Activated T-cell treated with anti-CD3 and anti-CD28 coated beads for 48 hours (primary cell): ENCODE data around the gene LRFN3.
A peak's percentile ranks its signal among the peaks of the same experiment; 100 is the strongest.
"Not testable (repeated sequence)": the region's sequence is repeated elsewhere in the genome, so short reads cannot be mapped to it uniquely, and the experiment has no call there.

Source experiments
- DNase-seq: peaks from one replicate; pipeline ENCODE4 v3.0.0-alpha.2; 2020; ENCODE audit warnings: low read depth

LRFN3 gene

DNA sequence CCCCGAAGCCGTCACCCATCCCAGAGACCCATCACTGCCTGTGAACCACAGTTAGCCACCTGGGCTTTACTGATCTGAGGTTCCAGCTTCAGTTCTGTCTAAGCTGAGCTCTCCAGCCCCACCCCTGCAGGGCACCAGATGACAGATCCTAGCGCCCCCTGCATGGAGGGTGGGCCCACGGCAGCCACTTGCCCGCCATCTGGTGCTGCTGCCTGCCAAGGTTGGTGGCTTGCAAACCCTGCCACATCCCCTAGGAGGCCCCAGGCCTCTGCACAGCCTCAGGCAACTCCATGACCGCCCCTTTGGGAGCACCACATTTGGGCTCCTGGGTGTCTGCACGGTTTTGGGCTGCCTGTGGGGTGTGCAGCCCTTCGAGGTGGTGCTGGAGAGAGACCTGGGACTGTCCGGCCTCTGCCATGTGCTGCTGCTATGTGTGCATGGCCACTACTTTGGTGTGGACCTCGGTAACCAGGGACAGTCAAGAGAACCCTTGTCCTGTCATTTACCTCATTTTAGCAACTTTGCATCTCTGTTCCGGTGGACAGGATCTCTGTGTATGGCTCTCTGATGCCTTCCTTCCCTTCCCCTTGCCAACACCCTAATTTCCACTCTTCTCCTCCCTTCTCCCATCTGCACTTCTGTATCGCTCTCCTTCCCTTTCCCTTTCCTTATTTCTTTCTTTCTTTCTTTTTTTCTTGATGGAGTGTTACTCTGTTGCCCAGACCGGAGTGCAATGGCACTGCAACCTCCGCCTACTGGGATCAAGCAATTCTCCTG lies 41.5 kb downstream of the LRFN3 start:
- peak; percentile 48 for DNase-seq

DNA sequence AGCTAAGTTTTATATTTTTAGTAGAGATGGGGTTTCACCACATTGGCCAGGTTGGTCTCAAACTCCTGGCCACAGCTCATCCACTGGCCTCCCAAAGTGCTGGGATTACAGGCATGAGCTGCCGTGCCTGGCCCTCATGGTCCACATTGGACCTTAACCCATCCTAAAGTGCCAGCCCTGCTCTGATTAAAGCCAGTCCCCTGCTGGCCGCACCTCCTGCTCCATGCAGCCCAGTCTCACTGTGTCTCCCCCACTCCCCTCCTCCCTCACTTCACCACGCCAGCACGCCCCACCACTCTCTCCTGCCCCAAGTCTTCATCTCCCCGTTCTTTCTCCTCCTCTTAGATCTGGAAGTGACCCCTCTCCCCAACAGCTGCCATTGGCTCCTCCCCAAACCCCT lies 42.1 kb downstream of the LRFN3 start:
- DNase-seq, result no peak

DNA sequence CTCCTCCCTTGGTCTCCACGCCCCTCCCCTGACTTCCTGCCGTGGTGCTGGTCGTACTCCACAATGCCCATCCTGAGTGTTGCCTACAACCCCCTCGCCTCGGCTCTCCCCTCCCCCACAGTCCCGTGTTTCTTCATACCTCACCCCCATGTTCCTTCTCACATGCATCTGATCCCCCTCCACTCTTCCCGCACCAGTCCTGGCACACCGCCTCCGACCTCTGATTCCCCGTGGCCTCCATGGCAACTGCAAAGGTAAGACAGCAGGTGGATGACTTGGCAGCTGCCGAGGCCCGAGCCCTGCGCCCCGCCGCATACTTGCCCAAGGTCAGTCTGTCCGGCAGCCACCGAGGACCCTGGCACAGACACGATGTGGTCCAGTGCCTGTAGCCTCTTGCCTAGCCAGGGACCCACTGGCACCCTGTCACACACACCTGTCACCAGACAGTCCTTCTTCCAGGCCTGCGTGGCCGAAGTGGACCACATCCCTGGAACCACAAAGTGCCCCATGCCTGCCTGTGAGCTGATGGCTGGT lies 42.7 kb downstream of the LRFN3 start:
- no peak for DNase-seq

DNA sequence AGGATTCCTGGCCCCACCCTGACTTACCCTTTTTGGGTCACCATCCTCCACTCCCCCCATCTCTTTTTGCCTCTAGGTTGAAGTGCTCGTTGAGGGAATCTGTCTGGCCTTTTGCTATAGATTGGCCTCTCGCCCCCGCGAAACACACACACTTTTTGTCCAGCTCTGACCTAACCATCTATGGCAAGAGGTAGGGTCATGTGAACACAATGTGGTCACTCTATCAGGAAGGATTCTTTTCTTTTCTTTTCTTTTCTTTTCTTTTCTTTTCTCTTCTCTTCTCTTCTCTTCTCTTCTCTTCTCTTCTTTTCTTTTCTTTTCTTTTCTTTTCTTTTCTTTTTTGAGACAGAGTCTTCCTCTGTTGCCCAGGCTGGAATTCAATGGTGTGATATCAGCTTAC lies 44.8 kb downstream of the LRFN3 start:
- DNase-seq, result not testable (repeated sequence)

DNA sequence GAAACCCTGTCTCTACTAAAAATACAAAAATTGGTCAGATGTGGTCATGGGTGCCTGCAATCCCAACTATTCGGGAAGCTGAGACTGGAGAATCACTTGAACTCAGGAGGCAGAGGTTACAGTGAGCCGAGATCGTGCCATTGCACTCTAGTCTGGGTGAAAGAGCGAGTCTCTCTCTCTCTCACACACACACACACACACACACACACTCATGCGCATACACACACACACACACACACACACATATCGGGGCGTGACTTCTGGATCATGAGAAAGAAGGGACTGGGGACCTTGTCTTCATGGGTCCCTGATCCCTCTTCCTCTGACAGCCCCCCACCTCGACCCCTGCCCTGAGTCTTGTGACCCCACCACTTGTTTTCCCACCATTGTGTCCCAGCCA lies 47.0 kb downstream of the LRFN3 start:
- no peak for DNase-seq

DNA sequence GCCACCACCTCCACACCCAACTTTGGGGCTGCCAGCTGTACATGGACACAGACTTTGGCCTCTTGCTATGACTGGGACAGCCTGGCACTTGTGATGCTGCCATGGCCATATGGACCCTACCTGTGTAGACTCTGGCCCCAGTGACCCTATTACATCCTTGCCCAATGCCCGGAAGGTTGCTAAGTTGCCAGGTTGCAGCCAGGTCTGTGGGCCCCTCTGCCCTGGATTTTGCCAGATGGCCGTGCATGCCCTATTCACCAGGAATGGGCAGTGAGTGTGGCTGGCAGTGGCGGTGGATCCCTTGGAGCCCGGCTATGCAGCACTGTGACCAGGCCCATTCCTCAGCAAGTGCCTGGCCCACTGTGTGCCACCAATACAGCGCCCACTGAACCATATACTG lies 49.9 kb downstream of the LRFN3 start:
- no peak for DNase-seq

DNA sequence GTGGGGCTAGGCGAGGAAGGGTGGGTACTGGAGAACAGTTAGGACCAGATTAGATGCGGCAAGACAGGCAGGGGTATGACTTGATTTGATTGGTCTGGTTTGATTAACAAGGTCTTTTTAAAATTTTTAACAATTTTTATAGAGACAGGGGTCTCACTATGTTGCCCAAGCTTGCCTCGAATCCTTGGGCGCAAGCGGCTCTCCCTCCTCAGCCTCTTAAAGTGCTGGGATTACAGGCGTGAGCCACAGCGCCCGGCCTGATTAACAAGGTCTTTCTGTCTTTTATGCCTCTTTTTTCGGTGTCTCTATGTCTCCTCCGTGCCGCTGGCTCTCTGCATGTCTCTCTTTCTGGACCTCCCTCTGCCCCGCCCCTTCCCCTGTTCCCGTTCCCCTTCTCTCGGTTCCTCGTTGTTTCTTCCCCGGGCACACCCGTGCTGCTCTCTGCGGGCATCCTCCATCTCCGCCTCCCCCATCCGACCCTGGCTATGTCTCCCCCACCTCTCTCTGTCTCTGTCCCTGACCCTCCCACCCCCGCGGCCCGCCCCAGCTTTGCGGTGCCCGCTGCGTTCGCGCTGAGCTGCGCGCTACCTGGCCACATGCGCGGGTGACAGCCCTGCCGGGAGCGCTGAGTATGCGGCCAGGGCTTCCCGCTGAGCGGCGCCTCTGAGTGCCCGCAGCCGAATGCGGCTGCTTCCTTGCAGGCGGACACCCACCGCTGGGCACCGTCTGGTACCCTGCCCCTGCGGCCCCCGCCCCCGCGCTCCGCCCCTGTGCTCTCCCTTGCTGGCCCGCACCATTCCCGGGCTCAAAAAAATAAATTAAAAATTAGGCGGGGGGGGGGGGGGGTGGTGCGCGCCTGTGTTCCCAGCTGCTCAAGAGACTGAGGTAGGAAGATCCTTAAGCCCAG lies 50.7 kb downstream of the LRFN3 start:
- peak; percentile 9 for DNase-seq

DNA sequence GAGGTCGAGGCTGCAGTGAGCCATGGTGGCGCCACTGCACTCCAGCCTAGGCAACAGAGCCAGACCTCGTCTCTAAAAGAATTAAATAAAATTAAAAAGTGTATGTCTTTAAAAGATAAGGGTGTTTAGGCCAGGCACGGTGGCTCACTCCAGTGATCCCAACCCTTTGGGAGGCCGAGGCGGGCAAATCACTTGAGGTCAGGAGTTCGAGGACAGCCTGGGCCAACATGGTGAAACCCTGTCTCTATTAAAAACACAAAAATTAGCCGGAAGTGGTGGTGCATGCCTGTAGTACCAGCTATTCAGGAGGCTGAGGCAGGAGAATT lies 51.4 kb downstream of the LRFN3 start:
- DNase-seq, result no peak

DNA sequence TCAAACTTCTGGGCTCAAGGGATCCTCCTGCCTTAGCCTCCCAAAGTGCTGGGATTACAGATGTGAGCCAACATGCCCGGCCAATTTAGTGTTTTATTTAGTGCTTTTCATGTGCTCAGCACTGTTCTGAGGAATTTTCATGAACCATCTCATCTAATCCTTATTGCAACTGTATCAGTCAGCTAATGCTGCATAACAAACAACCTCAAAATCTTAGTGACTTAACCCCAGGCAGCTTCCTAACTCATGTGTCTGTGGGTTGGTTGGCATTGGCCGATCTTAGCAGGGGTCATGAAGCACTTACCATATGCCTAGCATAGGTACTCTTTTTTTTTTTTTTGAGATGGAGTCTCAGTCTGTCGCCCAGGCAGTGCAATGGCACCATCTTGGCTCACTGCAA lies 52.6 kb downstream of the LRFN3 start:
- no peak for DNase-seq

DNA sequence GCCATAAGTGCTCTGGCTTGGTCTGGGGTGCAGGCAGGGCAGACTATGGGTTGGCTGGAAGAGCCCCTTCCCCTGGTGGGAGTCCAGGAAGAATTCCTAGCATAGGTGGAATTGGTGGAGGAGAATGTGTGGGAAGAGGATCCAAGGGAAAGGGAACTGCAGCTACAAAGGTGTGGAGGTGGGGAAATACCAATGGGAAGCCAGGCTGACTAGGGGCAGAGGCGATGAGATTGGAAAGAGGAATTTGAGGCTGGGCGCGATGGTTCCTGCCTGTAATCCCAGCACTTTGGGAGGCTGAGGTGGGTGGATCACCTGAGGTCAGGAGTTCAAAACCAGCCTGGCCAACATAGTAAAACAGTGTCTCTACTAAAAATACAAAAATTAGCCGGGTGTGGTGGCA lies 54.0 kb downstream of the LRFN3 start:
- DNase-seq, result no peak

DNA sequence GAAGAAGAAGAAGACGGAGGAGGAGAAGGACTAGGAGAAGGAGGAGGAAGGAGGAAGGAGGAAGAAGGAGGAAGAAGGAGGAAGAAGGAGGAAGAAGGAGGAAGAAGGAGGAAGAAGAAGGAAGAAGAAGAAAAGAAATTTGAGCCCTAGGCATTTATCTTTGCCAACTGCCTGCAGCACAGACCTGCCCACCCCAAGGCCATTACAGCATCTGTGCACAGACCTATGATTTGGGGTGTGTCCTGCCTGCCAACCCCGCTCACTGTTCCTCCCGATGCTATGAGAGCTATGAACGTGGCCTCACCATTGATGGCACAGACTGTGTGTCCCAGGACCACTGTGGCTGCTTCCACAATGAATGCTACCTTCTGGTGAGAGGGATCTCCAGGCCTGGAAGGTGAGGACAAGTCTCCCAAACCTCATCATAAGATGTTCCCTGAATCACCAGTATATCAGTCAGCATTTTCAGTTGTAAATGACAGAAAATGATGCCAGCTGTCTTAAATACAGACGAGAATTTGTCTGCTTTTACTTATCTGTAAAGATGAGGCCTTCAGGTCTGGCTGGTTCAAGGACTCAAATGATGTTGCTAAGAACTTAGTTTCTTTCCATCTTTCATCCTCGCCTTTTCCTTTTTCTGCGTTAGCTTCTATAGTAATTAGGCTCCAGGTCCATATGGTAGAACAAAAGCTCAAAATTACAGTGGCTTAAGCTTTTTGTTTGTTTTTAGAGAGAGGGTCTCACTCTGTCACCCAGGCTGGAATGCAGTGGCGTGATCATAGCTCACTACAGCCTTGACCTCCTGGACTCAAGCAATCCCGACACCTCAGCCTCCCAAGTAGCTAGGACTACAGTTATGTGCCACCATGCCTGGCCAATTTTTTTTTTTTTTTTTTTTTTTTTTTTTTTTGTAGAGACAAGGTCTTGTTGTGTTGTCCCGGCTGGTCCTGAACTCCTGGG lies 54.9 kb downstream of the LRFN3 start:
- DNase-seq, result no peak

DNA sequence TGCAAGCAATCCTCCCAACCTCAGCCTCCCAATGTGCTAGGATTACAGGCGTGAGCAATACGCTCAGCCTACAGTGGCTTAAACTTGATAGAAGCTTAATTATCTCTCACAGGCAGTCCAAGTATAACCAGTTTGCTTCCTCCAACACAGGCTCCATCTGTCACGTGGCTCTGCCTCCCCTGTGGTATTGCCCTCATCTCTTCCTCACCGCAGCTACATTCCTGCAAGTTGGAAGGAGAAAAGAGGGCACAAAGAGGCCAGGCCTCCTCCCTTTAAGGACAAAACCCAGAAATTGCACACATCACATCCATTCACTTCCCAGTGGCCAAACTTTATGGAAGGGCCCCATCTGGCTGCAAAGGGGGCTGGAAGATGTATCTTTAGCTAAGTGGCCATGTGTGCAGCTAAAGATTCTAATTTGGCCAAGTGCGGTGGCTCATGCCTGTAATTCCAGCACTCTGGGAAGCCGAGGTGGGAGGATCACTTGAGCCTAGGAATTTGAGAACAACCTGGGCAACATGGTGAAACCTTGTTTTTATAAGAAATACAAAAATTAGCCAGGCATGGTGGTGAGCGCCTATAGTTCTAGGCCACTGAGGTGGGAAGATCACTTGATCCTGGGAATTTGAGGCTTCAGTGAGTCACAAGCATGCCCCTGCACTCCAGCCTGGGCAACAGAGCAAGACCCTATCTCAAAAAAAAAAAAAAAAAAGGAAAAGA lies 55.7 kb downstream of the LRFN3 start:
- no peak for DNase-seq

DNA sequence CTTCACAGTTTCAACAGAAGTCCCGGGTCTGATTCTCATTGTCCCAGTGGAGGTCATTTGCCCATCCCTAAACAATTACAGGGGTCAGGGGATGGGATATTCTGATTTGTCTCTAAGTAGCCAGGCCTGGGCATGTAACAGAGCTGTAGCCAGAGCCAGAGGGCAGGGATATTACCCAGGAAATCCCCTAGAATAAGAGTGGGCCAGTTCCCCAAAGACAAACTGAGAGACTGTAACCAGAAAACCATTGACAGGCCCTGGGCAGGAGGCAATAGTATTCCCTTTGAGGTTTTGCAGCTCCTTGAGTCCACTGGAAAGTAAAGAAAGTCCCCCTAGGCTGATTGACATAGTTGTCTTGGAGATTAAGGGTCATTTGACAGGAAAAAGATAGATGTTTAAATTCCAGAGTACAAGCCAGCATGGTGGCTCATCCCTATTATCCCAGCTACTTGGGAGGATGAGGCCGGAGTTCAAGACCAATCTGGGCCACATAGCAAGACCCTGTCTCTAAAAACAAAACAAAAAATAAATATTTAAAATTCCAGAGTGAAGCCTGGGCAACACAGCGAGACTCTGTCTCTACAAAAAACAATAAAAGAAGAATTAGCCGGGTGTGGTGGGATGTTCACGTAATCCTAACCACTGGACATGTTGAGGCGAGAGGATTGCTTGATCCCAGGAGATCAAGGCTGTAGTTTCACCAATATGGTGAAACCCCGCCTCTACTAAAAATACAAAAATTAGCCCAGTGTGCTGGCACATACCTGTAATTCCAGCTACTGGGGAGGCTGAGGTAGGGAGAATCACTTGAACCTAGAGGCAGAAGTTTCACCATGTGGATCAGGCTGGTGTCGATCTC lies 57.0 kb downstream of the LRFN3 start:
- no peak for DNase-seq

DNA sequence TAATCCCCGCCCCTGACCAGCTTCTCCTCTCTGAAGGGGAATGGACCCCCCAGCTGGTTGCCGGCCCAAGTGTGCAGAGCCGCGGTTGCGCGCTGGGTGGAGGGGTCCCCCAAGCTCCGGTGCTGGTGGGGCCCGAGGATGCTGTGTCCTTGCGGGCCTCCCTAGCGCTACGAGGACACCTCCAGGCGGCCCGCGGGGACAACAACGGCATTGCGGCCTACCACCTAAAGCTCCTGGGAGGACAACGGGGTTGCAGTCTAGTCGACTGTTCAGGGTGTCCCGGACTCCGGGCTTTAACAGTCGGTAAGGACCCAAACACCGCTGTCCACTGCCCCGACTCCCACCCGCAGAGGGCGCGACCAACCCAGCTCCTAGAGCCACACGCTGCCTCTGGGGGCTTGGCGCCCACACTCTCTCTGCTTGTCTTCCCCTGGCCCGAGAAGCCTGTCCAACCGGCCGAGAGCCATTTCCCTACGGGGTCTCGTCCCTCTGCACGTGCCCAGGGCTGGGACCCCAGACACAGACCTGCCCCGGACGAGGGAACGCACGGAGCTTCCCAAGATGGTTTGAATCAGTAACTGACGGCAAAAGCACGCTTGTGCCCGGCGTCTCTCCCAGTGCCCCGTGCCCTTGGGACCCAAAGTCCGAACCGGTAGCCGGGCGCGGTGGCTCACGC lies 57.9 kb downstream of the LRFN3 start:
- DNase-seq, result no peak
